Hepatocyte (in vitro differentiated cells): ENCODE data around the gene GLI3.

Experiments
- EZH2phosphoT487 ChIP-seq: fragments of 200-600 bp; sonication (generic); IDR thresholded peaks from one replicate; pipeline ENCODE4 v1.6.1; 2018; ENCODE audit warnings: antibody characterized with exemption, mild to moderate bottlenecking, low read depth, moderate library complexity; ENCODE audit not compliant: unreplicated experiment, severe bottlenecking
- TF ChIP-seq, protein P1 (sequence below): fragments of 200-600 bp; sonication (generic); IDR thresholded peaks from 2 replicates; pipeline ENCODE4 v1.5.1; 2016; ENCODE audit warnings: antibody characterized with exemption, mild to moderate bottlenecking; ENCODE audit not compliant: poor library complexity

DNA sequence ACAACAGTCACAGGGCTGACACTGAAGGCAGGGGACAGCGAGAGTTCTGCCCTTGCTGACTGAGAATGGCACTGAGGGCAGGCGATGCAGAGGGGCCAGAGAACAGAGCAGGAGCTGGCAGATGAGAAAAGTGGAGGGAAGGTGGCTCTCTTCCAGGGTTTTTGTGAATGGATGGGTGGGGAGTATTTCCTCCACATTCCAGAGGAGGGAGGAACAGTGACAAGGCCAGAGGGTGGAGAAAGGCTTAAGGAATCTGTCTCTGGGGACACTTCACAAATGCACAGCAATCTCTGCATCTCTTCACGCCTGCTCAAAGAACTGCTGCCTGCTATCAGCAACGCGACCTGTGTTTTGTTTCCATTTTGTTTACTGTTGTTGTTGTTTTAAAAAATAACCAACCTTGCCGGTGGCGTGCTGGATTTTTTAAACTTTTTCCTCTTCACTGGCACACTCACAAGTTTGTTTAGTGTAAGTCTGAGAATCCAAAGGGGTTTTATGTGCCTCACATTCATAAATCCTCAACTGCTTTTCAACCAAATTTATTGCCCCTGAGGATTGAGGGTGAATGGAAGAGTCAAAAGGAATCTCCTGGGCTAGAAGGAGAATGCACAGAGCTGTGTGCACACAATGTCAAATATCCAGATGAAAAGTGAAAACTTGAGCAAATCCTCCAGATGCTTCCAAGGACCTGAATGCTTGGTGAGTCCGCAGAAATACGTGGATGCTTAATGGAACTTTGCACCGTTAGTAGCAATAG is 129.3 kb downstream of the GLI3 start:
- TF ChIP-seq, protein P1, sequence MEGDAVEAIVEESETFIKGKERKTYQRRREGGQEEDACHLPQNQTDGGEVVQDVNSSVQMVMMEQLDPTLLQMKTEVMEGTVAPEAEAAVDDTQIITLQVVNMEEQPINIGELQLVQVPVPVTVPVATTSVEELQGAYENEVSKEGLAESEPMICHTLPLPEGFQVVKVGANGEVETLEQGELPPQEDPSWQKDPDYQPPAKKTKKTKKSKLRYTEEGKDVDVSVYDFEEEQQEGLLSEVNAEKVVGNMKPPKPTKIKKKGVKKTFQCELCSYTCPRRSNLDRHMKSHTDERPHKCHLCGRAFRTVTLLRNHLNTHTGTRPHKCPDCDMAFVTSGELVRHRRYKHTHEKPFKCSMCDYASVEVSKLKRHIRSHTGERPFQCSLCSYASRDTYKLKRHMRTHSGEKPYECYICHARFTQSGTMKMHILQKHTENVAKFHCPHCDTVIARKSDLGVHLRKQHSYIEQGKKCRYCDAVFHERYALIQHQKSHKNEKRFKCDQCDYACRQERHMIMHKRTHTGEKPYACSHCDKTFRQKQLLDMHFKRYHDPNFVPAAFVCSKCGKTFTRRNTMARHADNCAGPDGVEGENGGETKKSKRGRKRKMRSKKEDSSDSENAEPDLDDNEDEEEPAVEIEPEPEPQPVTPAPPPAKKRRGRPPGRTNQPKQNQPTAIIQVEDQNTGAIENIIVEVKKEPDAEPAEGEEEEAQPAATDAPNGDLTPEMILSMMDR, result no peak
- TF ChIP-seq EZH2phosphoT487, result no peak
